Left colon (tissue), 2 donors: Measurements from ENCODE around the gene RBM20. TPM values are rescaled to one million over a fixed set of nuclear protein-coding genes. Genes with fewer than 3 reads are reported as not detected.
A peak's percentile ranks its signal among the peaks of the same experiment; 100 is the strongest.
"Not testable (repeated sequence)": the region's sequence is repeated elsewhere in the genome, so short reads cannot be mapped to it uniquely, and the experiment has no call there.

ENCODE experiments used
- ATAC-seq: fragments of 200-7000 bp; cut with Tn5 transposase; one replicate; pipeline ENCODE4 v1.9.1; 2020; ENCODE audit warnings: mild to moderate bottlenecking, moderate library complexity
- DNase-seq, 2 donors: peaks; one replicate each; pipeline ENCODE4 v3.0.0-alpha.2; 2020
- intact Hi-C, 2 donors: fragments of 100-400 bp; cut with DNase I in 1 of 2; cut with micrococcal nuclease in 1 of 2; formaldehyde crosslinking; loops; one replicate each; pipeline versions ENCODE4 v1.11.2 to v1.14.0; 2022; cut with DNase I, micrococcal nuclease
- total RNA-seq, 2 donors: library from RNA; stranded (reverse); fragmentation: NEBNext Ultra II Directional; extraction: Animal tissue kit (Norgen Biotek cat#: 25700); gene quantifications; one replicate each; pipeline ENCODE4 v1.2.1, GENCODE V29; 2021
- donor health status: DM: no; HTN: no; CAD: no.
- donor health status: DM: yes; HTN: yes; CAD: no.

The RBM20 gene
- total RNA-seq, 2 donors from 2014 or later = 0.92 to 1.9 TPM

- no peak for DNase-seq
- intact Hi-C loops = no loop called here
Measured at GRCh38 chr10:110642204-110643034, 1.7 kb upstream of the RBM20 start.

DNA sequence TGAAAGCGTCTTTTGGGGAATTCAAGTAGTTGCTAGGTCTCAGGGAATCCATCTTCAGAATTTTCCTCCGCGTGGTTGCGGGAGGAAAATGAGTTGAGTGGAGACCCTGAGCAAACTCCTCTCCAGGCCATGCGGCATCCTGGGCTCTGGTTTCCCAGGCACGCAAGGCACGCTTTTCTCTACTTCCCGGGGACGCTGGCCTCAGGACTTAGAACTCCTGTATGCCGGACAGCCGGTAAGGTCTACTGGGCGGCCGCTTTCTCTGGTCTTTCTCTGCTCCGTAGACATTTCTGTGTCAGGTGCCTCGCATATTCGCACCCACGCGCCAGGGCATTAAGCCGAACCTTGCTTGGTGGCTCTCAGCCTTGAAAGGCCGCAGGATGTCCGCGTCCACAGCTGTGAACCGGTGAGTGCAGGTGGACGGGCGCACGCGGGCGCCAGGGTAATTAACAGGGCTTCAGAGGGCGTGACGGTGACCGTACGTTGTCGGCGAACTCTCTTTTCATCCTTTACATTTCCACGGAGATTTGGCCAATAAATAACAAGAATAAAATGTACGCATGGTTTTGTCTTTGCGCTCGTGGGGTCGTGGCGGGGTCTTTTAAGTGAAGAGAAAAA, 992 bp upstream of the RBM20 start:
- peak in 1 of 2 donors; percentile 13 for DNase-seq

More at GRCh38 chr10:110642204-110643034, 1.7 kb upstream of the RBM20 start:
- no peak for ATAC-seq

DNA sequence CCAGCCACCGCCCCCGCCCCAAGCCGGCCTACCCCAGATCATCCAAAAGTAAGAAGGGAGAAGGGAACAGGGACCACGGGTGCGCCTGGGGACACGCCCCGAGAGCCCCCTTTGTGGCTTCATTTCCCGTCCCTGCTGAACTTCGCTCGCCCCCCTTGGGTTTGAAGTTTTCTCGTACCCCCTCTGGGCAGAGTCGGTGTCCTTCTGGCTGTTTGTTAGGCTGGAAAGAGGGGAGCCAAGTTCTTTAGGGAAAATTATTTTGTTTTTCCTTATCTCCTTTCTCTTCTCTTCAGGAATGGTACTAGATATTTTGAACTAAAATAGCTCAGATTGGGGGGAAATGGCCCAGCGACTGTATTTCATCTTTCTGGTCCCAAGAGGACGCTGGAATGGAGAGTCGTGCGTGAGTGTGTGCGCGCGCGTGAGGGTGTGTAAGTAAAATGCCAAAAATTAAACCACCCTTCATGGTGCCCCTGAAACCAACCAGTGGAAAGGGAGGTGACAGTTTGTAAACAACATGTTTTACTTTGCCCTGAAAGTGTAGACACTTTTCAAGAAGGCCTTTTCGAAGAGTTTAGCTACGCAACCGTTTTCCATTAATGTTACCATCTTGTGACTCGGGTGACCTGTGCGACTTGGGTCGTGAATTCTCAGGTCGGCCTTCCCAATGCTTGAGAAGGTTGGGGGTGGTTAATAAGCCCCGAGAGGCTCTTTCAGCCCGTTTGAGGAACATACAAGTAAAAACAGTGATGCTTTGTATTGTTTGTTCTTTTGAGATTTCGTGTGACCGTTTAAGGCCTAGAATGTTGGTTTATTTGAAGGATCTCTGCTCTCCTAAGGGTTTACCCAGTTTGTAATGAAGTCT, 694 bp downstream of the RBM20 start:
- no peak for ATAC-seq

More for the DNA sequence above, 992 bp upstream of the RBM20 start:
- no peak for ATAC-seq
- intact Hi-C loops = no loop called here

DNA sequence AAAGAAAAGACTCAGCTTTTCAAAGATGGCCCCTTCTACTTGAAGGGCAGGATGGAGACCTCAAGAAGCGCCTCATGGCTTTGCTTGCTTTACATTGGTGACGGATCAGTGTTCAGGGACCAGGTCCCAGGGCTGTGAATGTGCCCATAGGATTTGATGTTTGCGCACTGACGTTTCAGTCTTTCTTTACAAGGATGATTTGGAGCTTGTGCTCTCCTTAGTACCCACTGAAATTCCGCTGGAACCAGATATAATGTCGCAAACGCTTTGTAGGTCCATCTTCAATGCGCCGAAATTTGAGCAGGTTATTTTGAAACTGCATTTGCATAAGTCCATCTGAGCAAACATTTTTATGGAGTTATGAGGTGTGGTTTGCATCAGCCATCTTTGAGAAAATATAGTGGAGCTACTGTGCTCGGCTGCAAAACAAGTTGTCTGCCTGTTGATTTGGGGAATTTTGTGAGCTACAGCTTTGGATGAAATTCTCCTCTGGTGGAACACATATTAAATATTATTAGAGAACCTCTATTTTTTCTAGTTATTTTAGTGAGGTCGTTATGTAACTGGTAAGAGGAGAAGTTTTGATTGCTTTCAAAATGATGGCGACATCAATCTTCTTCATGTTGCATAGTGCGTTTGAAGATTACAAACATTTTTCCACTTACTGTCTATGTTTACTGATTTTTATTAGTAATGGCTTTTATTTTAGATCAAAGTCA, 2.4 kb downstream of the RBM20 start:
- intact Hi-C loops = no loop called here
- DNase-seq = no peak
- ATAC-seq = no peak

More for the DNA sequence above, 694 bp downstream of the RBM20 start:
- intact Hi-C loops = no loop called here
- DNase-seq = no peak

DNA sequence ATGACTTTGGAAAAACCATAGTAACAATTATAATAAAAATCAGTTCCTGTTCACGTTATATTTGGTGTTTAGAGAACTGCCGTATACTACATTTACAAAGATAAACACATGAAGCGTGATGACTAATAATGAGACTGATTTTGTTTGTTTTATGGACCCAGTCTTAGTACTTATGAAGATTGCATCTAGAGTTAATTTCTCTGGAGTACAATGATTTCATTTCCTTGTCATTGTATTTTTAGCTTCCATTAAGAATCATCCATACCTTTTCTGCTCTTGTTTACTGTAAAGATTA, 2.9 kb downstream of the RBM20 start:
- no peak for DNase-seq
- no peak for ATAC-seq
- intact Hi-C loops = no loop called here

DNA sequence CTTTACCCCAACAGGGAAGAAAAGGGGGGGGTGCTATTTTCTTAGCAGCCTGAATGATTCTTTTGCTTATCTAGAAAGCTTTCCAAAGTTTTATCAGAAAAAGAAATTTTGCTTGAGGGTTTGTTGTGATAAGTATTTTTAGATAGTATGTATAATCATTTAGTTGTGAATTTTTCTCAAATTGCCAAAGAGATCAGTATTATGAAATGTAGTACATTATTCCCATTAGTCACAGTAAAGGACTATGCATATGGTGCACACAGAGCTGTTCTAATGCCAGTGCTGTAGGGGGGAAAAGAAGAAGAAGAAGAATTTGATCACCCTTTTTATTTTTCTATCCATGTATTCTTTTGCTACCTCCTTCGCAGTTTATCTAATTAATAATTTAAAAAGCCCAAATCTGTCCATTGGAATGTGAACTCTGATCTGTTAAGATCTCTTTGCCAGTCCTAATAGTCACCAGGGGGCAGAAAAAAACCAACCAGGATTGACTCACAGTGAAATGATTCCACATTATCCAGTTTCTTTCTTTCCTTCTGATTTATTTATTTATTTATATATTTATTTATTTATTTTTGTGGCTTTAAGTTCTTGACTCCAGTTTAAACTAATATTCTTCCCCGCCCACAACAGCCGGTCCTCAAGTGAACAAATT, 4.7 kb downstream of the RBM20 start:
- intact Hi-C loops = no loop called here
- no peak for ATAC-seq
- no peak for DNase-seq

GRCh38 chr10:110649347-110650264, 5.5 kb downstream of the RBM20 start:
- intact Hi-C loops = no loop called here
- ATAC-seq (no peak), DNase-seq (no peak)

DNA sequence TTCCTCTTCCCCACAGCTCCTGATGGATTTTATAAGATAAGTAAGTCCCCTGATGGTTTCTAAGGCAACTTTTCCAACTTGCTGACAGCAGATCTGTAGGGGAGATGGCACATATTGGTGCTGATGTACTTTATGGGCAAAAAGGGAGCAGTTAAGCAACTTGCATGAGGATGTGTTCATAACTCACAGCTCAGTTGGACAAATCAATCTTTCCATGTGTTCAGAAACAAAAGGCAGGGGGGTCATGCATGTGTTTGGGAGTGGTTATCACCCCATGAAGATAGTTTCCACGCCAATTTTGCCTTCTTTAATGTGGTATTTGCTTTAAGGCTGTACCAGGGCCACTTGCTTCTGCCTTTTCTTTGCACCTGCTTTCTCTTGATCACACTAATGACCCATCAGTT, 6.1 kb downstream of the RBM20 start:
- DNase-seq (no peak), ATAC-seq (no peak)
- intact Hi-C loops = no loop called here

DNA sequence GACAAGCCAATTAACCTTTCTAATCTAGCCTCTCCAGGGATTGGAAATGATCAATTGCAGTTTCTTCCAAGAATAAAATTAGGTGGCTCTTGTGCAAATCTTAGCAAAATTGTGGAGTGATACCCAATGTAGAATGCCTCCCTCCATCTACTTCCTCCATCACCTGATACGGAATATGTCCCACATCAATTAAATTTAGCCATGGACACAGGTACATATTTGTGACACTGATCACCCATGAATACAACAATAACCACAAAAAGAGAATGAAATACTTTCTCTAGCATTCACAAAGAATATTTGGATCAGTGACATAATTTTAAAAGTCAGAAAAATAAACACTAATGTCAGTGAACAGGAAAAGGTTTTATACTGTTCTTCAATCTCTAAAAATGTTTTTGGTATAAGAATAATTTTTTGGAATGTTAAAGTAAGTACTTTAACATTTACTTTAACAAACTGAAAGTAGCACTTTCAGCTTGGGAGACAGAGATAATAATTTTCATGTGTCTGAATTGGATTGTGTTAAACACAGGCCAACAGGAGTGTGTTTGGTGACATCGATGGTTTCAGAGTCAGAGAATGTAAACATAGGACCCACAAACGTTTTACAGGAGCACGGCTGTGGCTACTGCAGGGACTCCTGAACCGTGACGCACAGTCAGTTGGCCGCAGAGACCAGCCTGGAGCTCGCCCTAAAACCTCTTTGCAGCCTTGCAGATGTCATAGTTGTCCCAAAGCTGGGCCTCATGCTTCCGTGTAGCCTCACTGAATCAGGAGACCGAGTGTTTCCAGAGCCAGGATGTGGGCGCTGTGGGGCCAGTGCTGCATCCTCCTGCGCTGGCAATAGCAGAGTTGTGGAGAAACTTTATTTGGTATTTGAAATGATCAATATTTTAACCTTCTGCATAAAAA, 7.2 kb downstream of the RBM20 start:
- DNase-seq (peak in 1 of 2 donors; percentile 6), ATAC-seq (no peak)
- intact Hi-C loops = no loop called here

- DNase-seq (no peak), ATAC-seq (no peak)
- intact Hi-C loops = no loop called here
Measured at GRCh38 chr10:110652475-110653118, 8.5 kb downstream of the RBM20 start.

DNA sequence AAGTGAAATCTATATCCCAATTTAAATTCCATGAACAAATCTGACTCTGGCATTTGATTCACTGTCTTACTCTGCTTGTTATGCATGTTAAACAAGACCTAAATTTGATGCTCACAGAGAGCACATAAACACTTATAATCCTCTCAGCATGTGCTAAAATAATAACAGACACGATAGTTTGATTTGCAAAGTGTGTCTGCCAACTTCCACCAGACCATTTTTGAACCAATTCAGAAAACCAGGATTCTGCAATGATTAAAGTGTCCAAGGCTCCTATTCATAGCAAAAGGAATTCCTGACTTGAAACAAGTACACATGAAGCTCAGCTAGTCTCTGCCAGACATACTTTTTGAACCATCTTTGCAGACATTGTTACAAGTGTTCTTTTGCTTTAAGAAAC, 11.2 kb downstream of the RBM20 start:
- DNase-seq (no peak), ATAC-seq (no peak)
- intact Hi-C loops = no loop called here

DNA sequence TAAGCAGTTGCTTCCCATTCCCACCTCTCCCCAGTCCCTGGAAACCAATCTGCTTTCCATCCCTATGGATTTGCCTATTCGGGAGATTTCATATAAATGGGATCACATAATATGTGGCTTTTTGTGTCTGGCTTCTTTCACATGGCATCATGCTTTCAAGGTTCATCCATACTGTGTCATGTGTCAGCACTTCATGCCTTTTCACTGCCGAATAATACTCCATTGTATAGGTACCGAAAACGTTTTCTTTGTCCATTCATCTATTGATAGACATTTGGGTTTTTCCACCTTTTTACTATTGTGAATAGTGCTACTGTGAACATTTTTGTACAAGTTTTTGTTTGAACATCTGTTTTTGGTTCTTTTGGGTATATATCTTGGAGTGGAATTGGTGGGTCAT, 12.5 kb downstream of the RBM20 start:
- ATAC-seq (no peak), DNase-seq (no peak)
- intact Hi-C loops = no loop called here

- DNase-seq = no peak
- intact Hi-C loops = no loop called here
- ATAC-seq = peak; percentile 34
Measured at GRCh38 chr10:110657973-110658691, 14.0 kb downstream of the RBM20 start.

DNA sequence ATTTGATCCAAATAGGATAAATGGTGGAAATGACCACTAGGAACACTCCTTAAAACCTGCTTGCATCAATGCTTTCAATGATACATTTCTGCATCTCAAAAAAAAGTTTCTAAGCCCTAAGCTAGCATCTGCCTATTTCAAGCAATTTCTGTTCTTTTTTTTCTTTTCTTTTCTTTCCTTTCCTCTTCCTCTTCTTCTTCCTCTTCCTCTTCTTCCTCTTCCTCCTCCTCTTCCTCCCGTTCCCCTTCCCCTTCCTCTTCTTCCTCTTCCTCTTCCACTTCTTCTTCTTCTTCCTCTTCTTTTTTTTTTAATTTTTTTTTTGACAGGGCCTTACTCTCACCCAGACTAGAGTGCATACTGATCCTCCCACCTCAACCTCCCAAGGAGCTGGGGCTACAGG, 15.4 kb downstream of the RBM20 start:
- no peak for DNase-seq
- intact Hi-C loops = no loop called here
- ATAC-seq = no peak

DNA sequence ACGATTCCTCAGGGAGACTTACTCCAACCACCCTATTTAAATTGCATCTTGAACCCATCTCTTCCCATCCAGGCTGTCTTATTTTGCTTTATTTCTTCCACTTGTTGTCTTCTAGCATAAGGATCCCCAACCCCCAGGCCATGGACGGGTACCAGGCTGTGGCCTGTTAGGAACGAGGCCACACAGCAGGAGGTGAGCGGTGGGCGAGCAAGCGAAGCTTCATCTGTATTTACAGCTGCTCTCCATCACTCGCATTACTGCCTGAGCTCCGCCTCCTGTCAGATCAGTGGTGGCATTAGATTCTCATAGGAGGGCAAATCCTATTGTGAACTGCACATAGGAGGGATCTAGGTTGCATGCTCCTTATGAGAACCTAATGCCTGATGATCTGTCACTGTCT, 16.2 kb downstream of the RBM20 start:
- ATAC-seq, DNase-seq, intact Hi-C loops: not testable (repeated sequence)

DNA sequence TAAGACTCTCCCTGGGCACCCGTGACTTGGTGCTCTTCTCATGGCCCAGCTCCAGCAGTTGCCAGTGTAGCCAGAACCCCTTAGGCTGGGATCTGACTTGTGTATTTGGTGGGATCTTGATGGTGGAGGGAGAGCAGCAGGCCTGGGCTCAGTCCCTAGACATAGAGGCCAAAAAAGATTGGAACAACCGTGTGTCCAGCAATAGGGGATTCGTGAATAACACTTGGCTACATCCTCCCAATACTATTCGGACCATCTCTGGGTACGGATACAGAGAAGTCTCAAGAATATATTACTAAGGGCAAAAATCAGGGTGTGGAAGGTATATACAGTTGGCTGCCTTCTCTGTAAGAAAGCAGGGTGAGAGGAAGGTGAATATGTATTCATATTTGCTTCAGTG, 17.2 kb downstream of the RBM20 start:
- DNase-seq (no peak), ATAC-seq (no peak)
- intact Hi-C loops = no loop called here
